GM23248 (cell line): Measurements from ENCODE around the gene KAZN. TPM values are rescaled to one million over a fixed set of nuclear protein-coding genes. Genes with fewer than 3 reads are reported as not detected.

ENCODE experiments used
- DNase-seq: peaks from one replicate; pipeline ENCODE4 v3.0.0-alpha.2; 2015
- H2AFZ ChIP-seq: fragments of 200-600 bp; sonication (generic); 2 replicates; pipeline ENCODE4 v1.6.1; 2016; ENCODE audit warnings: antibody characterized with exemption
- H3F3A ChIP-seq: fragments of 200-600 bp; sonication (generic); 2 replicates; pipeline ENCODE4 v1.6.1; 2016; ENCODE audit warnings: mild to moderate bottlenecking, antibody characterized with exemption, mixed run types; ENCODE audit not compliant: insufficient read depth
- H3K27ac ChIP-seq: fragments of 200-600 bp; sonication (generic); 2 replicates; pipeline ENCODE4 v1.5.1; 2016; ENCODE audit warnings: mild to moderate bottlenecking
- H3K27me3 ChIP-seq: fragments of 200-600 bp; sonication (generic); replicated peaks from 2 replicates; pipeline ENCODE4 v1.6.1; 2016; ENCODE audit warnings: mild to moderate bottlenecking; ENCODE audit not compliant: insufficient read depth
- H3K36me3 ChIP-seq: fragments of 200-600 bp; sonication (generic); 2 replicates; pipeline ENCODE4 v1.6.1; 2016; ENCODE audit warnings: low read depth, mild to moderate bottlenecking
- H3K4me1 ChIP-seq: fragments of 200-600 bp; sonication (generic); 2 replicates; pipeline ENCODE4 v1.6.1; 2016; ENCODE audit warnings: mild to moderate bottlenecking; ENCODE audit not compliant: insufficient read depth
- H3K4me2 ChIP-seq: fragments of 200-600 bp; sonication (generic); one replicate; pipeline ENCODE4 v1.6.1; 2016; ENCODE audit warnings: mild to moderate bottlenecking; ENCODE audit not compliant: unreplicated experiment
- H3K4me3 ChIP-seq: fragments of 200-600 bp; sonication (generic); 2 replicates; pipeline ENCODE4 v1.5.1; 2016; ENCODE audit warnings: mild to moderate bottlenecking
- H3K79me2 ChIP-seq: fragments of 200-600 bp; sonication (generic); 2 replicates; pipeline ENCODE4 v1.6.1; 2016; ENCODE audit warnings: mild to moderate bottlenecking; ENCODE audit not compliant: insufficient read depth
- H3K9ac ChIP-seq: fragments of 200-600 bp; sonication (generic); 2 replicates; pipeline ENCODE4 v1.6.1; 2016; ENCODE audit warnings: mild to moderate bottlenecking
- H3K9me2 ChIP-seq: fragments of 200-600 bp; sonication (generic); 2 replicates; pipeline ENCODE4 v1.6.1; 2016; ENCODE audit warnings: mixed run types, mild to moderate bottlenecking, moderate library complexity; ENCODE audit not compliant: insufficient read depth
- H3K9me3 ChIP-seq: fragments of 200-600 bp; sonication (generic); one replicate; pipeline ENCODE4 v1.6.1; 2017; ENCODE audit warnings: low read depth
- H4K20me1 ChIP-seq: fragments of 200-600 bp; sonication (generic); 2 replicates; pipeline ENCODE4 v1.6.0; 2016; ENCODE audit not compliant: insufficient read depth
- EZH2 ChIP-seq: fragments of 200-600 bp; sonication (generic); IDR thresholded peaks from 2 replicates; pipeline ENCODE4 v1.6.1; 2018; ENCODE audit warnings: antibody characterized with exemption, mild to moderate bottlenecking; ENCODE audit not compliant: insufficient read depth, poor library complexity, severe bottlenecking
- EZH2phosphoT487 ChIP-seq: fragments of 200-600 bp; sonication (generic); IDR thresholded peaks from 2 replicates; pipeline ENCODE4 v1.6.1; 2018; ENCODE audit warnings: antibody characterized with exemption, moderate library complexity, mild to moderate bottlenecking, low read depth; ENCODE audit not compliant: insufficient read depth
- WGBS, 2 experiments: methylation state at CpG; one replicate each; pipeline ENCODE4 v1.1.6; 2015 to 2017; ENCODE audit warnings: low lambda C conversion rate in 2 of 2, low coverage in 1 of 2; ENCODE audit errors: missing lambda C conversion rate in 2 of 2; 5-methylcytosine and 5-hydroxymethylcytosine counted together
- in situ Hi-C: fragments of 300-500 bp; cut with MboI; formaldehyde crosslinking; loops from 2 replicates; pipeline ENCODE4 v1.15.0; 2020
- polyA plus RNA-seq: library from polyadenylated mRNA; unstranded; fragments of >200 nt; fragmentation: Nextera tagmentation; extraction: Ambion mirVana; gene quantifications from 2 replicates; pipeline ENCODE4 v1.2.1, GENCODE V29; 2016
- total RNA-seq: library from RNA; depleted of rRNA; stranded (reverse); fragments of >200 nt; shearing (Covaris generic); gene quantifications from 2 replicates; pipeline ENCODE4 v1.2.3, GENCODE V29; 2014

Gene KAZN
- total and polyA plus RNA-seq, 2 experiments from 2014 or later, result 4.9 to 7.2 TPM

DNA sequence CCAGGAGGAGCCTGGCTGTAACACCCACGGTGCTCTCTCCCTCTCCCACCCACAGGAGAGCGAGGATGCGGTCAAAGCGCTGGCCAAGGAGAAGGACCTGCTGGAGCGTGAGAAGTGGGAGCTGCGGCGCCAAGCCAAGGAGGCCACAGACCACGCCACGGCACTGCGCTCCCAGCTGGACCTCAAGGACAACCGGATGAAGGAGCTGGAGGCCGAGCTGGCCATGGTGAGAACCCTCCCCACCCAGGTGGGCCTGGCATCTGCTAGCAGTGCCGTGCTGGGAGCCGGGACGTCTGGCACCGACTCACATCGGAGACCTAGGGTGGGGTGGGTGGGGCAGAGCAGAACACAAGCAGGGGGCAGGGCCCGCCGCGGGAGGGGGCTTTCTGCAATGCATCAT lies 445.4 kb downstream of the KAZN start:
- Histone ChIP-seq H3K36me3 (peaks cover 2% of the 10 kb centered on the region; the same call in 1 of the 2 replicates), H3F3A (no peaks in the 10 kb centered on the region), H3K4me3 (no peak overlapping the region), H3K79me2 (no peaks in the 10 kb centered on the region), H2AFZ (no peak overlapping the region), H3K9me3 (no peaks in the 10 kb centered on the region), H3K9me2 (no peaks in the 10 kb centered on the region), H3K27ac (no peak overlapping the region), H3K4me1 (no peaks in the 10 kb centered on the region), H4K20me1 (no peaks in the 10 kb centered on the region), H3K27me3 (no peaks in the 10 kb centered on the region), H3K9ac (no peak overlapping the region), H3K4me2 (no peak overlapping the region)
- no peak for TF ChIP-seq EZH2phosphoT487
- no peak for TF ChIP-seq EZH2
- no peak for DNase-seq
- in situ Hi-C loops, result loop anchor here (10.0 kb wide), 1 partner anchor 929 kb away; no protein-coding TSS in a partner anchor
- WGBS, 2 experiments, result 96% methylated on average over 14 to 20 of the region's 20 CpGs

GRCh38 chr1:15045123-15045522 lies 446.6 kb downstream of the KAZN start:
- DNase-seq, result no peak
- no peaks in the 10 kb centered on the region for H3K9me2 ChIP-seq
- H3K79me2 ChIP-seq, result no peaks in the 10 kb centered on the region
- H3K36me3 ChIP-seq, result no peaks in the 10 kb centered on the region
- H3F3A ChIP-seq, result no peaks in the 10 kb centered on the region
- H3K4me1 ChIP-seq, result no peaks in the 10 kb centered on the region
- TF ChIP-seq EZH2phosphoT487 (no peak), EZH2 (no peak)
- no peak overlapping the region for H3K9ac ChIP-seq
- no peaks in the 10 kb centered on the region for H4K20me1 ChIP-seq
- 95 to 96% methylated on average over 7 of the region's 7 CpGs for WGBS, 2 experiments
- no peak overlapping the region for H2AFZ ChIP-seq
- in situ Hi-C loops, result loop anchor here (10.0 kb wide), 1 partner anchor 930 kb away; no protein-coding TSS in a partner anchor
- H3K27ac ChIP-seq, result no peak overlapping the region
- no peaks in the 10 kb centered on the region for H3K9me3 ChIP-seq
- H3K4me2 ChIP-seq, result no peak overlapping the region
- H3K27me3 ChIP-seq, result no peaks in the 10 kb centered on the region
- no peak overlapping the region for H3K4me3 ChIP-seq

DNA sequence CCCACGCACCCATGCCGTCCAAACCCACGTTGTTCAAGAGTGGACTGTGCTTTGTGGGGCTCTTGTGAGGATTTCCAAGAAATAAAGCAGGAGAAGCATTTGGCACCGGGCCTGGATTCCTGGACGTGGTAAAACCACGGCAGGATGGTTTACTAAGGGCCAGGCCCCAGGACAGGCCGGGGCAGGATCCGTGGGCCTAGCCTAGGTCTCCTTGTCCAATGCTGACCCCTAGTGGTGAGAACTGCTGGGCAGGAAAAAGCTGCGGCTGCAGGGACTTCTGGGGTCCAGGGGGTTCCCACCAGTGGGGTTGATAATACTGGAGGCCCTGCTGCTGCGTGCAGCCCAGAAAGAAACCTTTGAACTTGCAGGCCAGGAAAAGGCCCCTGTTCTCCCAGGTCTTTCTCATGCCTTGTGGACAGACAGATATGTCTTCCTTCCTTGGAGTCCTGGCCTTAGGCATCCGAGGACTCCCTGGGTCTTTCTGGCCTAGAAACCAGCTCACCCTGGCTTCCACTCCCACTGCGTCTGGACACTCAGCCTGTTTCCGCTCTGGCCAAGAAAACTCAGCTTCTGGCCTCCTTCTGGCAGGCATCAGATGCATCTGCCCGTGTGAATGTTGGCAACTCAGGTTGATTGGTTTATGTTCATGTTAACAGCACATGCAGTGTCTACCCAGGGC lies 448.1 kb downstream of the KAZN start:
- peak; percentile 85 for DNase-seq
- Histone ChIP-seq H3K9ac (peak overlapping the region; percentile 57), H4K20me1 (no peaks in the 10 kb centered on the region), H3K4me3 (no peak overlapping the region), H3F3A (no peaks in the 10 kb centered on the region), H3K27ac (no peak overlapping the region), H3K27me3 (no peaks in the 10 kb centered on the region), H3K4me1 (no peaks in the 10 kb centered on the region), H2AFZ (no peak overlapping the region), H3K36me3 (no peaks in the 10 kb centered on the region), H3K9me2 (no peaks in the 10 kb centered on the region), H3K9me3 (no peaks in the 10 kb centered on the region), H3K79me2 (no peaks in the 10 kb centered on the region), H3K4me2 (no peak overlapping the region)
- in situ Hi-C loops, result loop anchor here (10.0 kb wide), 1 partner anchor 932 kb away; no protein-coding TSS in a partner anchor
- WGBS, 2 experiments, result 37 to 38% methylated on average over 14 of the region's 14 CpGs
- no peak for TF ChIP-seq EZH2
- TF ChIP-seq EZH2phosphoT487, result no peak

- in situ Hi-C loops, result loop anchor here (10.0 kb wide), 1 partner anchor 932 kb away; no protein-coding TSS in a partner anchor
- H3K27ac ChIP-seq, result no peak overlapping the region
Measured at GRCh38 chr1:15047237-15047636, 448.8 kb downstream of the KAZN start.

More at GRCh38 chr1:15047237-15047636, 448.8 kb downstream of the KAZN start:
- H4K20me1 ChIP-seq, result no peaks in the 10 kb centered on the region
- H3F3A ChIP-seq, result no peaks in the 10 kb centered on the region
- no peaks in the 10 kb centered on the region for H3K36me3 ChIP-seq
- no peaks in the 10 kb centered on the region for H3K27me3 ChIP-seq
- H3K4me3 ChIP-seq, result no peak overlapping the region
- H3K4me2 ChIP-seq, result no peak overlapping the region
- DNase-seq, result no peak
- no peak overlapping the region for H2AFZ ChIP-seq
- no peak for TF ChIP-seq EZH2
- no peak for TF ChIP-seq EZH2phosphoT487
- 93 to 94% methylated on average over 11 of the region's 11 CpGs for WGBS, 2 experiments
- H3K9me3 ChIP-seq, result no peaks in the 10 kb centered on the region
- H3K4me1 ChIP-seq, result no peaks in the 10 kb centered on the region
- no peak overlapping the region for H3K9ac ChIP-seq
- H3K9me2 ChIP-seq, result no peaks in the 10 kb centered on the region
- H3K79me2 ChIP-seq, result no peaks in the 10 kb centered on the region
